Choroid plexus epithelial cell (primary cell): ENCODE measurements around the gene IQGAP1.
A peak's percentile ranks its signal among the peaks of the same experiment; 100 is the strongest.

Experiments
- DNase-seq: peaks from one replicate; pipeline ENCODE4 v3.0.0-alpha.2; 2010; ENCODE audit warnings: low read depth
- H3K4me3 ChIP-seq: 2 replicates; pipeline ENCODE4 v1.5.1; 2011; ENCODE audit warnings: low read depth, mild to moderate bottlenecking, control low read depth, low read length, moderate library complexity
- TF ChIP-seq, protein P1 (sequence below): conservative IDR thresholded peaks from 2 replicates; pipeline ENCODE4 v1.5.1; 2011; ENCODE audit warnings: low read depth, mild to moderate bottlenecking, control low read depth, inconsistent platforms, low read length, moderate library complexity

The IQGAP1 gene

DNA sequence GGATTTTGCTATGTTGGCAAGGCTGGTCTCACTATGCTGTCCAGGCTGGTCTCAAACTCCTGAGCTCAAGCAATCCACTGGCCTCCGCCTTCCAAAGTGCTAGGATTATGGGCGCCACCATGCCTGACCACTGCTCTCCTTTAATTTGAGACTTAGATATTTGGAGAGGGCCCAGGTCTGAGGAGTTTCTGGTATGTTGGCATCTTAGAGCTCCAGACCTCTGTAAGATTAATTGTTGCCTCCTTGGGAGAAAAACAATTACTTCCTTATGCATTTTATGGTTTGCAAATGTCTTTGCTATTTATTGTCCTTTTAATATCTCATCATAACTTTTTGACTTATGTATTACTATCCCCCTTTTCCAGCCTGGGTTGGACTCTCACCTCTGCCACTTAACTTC is 33.1 kb upstream of the IQGAP1 start:
- no peak overlapping the region for H3K4me3 ChIP-seq
- DNase-seq: no peak
- TF ChIP-seq, protein P1, sequence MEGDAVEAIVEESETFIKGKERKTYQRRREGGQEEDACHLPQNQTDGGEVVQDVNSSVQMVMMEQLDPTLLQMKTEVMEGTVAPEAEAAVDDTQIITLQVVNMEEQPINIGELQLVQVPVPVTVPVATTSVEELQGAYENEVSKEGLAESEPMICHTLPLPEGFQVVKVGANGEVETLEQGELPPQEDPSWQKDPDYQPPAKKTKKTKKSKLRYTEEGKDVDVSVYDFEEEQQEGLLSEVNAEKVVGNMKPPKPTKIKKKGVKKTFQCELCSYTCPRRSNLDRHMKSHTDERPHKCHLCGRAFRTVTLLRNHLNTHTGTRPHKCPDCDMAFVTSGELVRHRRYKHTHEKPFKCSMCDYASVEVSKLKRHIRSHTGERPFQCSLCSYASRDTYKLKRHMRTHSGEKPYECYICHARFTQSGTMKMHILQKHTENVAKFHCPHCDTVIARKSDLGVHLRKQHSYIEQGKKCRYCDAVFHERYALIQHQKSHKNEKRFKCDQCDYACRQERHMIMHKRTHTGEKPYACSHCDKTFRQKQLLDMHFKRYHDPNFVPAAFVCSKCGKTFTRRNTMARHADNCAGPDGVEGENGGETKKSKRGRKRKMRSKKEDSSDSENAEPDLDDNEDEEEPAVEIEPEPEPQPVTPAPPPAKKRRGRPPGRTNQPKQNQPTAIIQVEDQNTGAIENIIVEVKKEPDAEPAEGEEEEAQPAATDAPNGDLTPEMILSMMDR: no peak

DNA sequence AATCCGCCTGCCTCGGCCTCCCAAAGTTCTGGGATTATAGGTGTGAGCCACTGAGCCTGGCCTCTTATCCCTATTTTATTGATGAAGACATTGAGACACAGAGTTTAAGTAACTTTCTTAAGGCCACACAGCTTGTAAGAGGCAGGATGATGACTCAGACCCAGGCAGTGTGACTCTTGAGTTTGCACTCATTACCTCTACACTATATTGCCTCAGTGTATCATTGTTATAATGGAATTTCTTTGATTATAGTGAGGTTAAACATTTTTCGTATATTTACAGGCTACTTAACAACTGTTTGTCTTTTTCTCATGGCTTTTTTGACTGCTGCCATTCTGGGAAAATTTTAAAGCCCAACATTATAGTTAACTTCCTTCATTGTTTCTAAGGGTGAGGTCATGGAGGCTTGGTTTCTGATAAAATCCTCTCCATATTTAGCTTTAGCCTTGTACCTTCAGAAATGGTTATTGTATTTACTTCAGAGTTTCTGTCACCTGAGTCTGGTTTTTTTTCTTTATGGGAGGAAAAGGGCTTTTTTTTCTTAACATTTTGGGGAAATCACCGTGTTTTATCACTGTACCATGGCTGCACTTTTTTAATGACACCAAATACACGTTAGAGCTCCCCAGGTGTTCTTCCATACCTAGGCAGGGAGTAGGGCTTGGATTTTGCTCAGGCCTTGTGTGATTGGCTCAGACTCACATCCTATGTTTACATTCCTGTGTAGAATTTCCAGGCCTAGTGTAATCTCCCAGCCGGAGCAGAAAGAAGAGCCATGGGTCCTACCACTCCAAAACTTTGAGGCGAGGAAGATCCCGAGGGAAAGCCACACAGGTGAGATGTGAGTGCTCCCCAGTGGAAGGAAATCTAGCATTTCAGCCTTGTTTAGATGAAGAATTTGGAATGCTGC is 29.7 kb upstream of the IQGAP1 start:
- no peak overlapping the region for H3K4me3 ChIP-seq
- peak; percentile 57 for DNase-seq
- TF ChIP-seq, protein P1: no peak

DNA sequence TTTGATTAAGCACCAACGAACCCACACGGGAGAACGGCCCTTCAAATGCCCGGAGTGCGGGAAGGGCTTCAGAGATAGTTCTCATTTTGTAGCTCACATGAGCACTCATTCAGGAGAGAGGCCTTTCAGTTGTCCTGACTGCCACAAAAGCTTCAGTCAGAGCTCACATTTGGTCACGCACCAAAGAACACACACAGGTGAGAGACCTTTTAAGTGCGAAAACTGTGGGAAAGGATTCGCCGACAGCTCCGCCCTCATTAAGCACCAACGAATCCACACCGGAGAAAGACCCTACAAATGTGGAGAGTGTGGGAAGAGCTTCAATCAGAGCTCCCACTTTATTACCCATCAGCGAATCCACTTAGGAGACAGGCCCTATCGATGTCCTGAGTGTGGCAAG is 27.3 kb upstream of the IQGAP1 start:
- DNase-seq: no peak
- H3K4me3 ChIP-seq: no peak overlapping the region
- TF ChIP-seq, protein P1: no peak

DNA sequence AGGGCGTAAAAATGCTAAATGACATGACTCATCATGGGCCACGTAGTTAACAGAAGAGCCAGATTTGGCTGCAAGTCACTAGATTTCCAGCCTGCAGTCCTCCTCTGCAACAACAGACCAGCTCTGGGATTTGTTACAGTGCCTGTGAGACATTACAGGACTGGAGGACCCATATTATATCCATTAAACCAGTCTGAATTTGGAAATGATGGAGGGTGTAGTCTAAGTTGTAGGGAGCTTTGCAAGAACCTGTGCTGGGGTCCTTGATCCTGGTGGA is 25.2 kb upstream of the IQGAP1 start:
- no peak overlapping the region for H3K4me3 ChIP-seq
- peak; percentile 91 for DNase-seq
- TF ChIP-seq, protein P1: no peak

DNA sequence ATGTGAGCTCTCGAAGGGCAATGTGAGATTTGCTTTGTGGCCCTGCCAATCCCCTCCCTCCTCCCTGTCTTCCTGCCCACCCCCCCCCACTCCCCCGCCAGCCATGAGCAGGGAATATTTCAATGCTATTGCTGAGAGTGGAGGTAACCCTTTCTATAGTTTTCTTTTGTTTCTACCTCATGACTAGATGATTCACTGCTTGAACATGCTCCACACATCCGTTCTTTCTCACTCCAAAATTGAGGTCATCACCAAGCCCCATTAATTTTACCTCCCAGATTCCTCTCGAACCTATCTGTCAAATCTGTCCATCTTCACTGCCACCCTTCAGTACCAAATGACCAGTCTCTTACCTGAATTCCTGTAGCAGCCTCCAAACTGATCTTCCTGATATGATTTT is 23.8 kb upstream of the IQGAP1 start:
- H3K4me3 ChIP-seq: no peak overlapping the region
- peak; percentile 75 for DNase-seq
- TF ChIP-seq, protein P1: no peak

DNA sequence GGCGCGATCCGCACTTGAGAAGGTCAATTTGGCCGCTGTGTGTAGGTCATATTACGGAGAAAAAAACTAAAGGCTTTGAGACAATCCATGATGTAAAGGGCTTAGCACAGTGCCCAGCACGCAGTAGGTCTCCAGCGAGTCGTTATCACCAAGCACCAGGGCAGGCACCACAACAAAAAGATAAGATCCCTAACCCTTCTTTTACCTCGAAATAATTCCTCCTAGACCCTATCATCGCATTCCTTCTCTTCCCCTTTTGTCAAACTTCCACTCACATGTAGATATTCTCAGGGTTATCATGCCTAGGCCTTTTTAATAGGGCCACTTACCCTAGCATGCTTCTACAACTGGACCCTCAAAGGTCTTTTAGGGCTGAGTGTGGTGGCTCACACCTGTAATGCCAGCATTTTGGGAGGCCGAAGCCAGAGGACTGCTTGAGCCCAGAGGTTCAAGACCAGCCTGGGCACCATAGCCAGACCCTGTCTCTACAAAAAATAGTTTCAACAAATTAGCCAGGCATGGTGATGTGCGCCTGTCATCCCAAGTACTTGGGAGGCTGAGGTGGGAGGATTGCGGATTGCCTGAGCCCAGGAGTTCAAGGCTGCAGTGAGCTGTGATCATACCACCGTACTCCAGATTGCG is 22.5 kb upstream of the IQGAP1 start:
- TF ChIP-seq, protein P1: no peak
- no peak overlapping the region for H3K4me3 ChIP-seq
- no peak for DNase-seq
